Activated B cell treated with CpG ODN at 0.5 μM for 24 hours (primary cell): Measurements from ENCODE around the gene KHNYN. TPM values are rescaled to one million over a fixed set of nuclear protein-coding genes. Genes with fewer than 3 reads are reported as not detected.
A peak's percentile ranks its signal among the peaks of the same experiment; 100 is the strongest.

ENCODE experiments used
- ATAC-seq: fragments of 200-7000 bp; cut with Tn5 transposase; one replicate; pipeline ENCODE4 v1.10.0; 2021; ENCODE audit warnings: low read depth, mild to moderate bottlenecking, moderate library complexity
- CTCF ChIA-PET: fragments of 350-600 bp; sonication (Branson Sonifier 250); formaldehyde crosslinking; loops from one replicate; lab custom pipeline; 2021; ENCODE audit warnings: antibody characterized with exemption; lab: Charles Lee
- POLR2A ChIA-PET: fragments of 350-600 bp; sonication (Branson Sonifier 250); formaldehyde crosslinking; loops from one replicate; lab custom pipeline; 2021; ENCODE audit warnings: antibody characterized with exemption; lab: Charles Lee
- DNase-seq: peaks from one replicate; pipeline ENCODE4 v3.0.0; 2022
- H3K27ac Mint-ChIP-seq: one replicate; pipeline ENCODE4 v1.8.0; 2020; ENCODE audit warnings: mixed read lengths
- H3K27me3 Mint-ChIP-seq: one replicate; pipeline ENCODE4 v1.8.0; 2021; ENCODE audit warnings: mixed read lengths
- H3K36me3 Mint-ChIP-seq: one replicate; pipeline ENCODE4 v1.8.0; 2021; ENCODE audit warnings: low read depth, mixed read lengths
- H3K4me1 Mint-ChIP-seq: one replicate; pipeline ENCODE4 v1.8.0; 2021; ENCODE audit warnings: mixed read lengths
- H3K4me3 Mint-ChIP-seq: one replicate; pipeline ENCODE4 v1.8.0; 2020; ENCODE audit warnings: mild to moderate bottlenecking, mixed read lengths
- H3K9me3 Mint-ChIP-seq: one replicate; pipeline ENCODE4 v1.8.0; 2020; ENCODE audit warnings: mixed read lengths
- intact Hi-C: fragments of 100-400 bp; cut with micrococcal nuclease; formaldehyde crosslinking; loops from one replicate; pipeline ENCODE4 v1.15.1; 2024
- total RNA-seq: library from RNA; stranded (reverse); gene quantifications from 2 replicates; pipeline ENCODE4 v1.2.3, GENCODE V29; 2022
- TF ChIP-seq, protein P1 (sequence below): fragments of 200-600 bp; IDR thresholded peaks from one replicate; pipeline ENCODE4 v1.8.0; 2022; ENCODE audit warnings: antibody characterized with exemption, mild to moderate bottlenecking

Gene KHNYN
- total RNA-seq, 1 donor from 2014 or later, result 130 TPM

DNA sequence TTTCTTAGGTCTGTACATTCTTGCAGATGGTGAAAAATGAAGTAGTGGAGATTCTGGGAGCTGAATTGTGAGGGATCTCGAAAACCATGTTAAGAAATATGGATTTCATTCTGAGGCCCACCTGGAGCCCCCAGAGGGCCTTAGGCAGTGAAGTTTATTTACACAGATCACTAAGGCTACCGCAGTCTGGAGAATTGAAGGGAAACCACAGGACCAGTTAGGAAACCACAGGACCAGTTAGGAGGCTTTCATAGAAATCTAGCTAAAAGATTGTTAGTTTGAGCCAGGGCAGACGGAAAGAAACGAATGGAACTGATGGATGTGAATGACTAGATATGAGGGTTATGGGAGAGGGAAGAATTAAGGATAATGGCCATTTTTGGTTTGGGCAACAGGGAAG is 7.5 kb upstream of the KHNYN start:
- Mint-ChIP-seq H3K27ac (no peak overlapping the region), H3K36me3 (no peaks in the 10 kb centered on the region), H3K27me3 (peaks cover 14% of the 10 kb centered on the region), H3K4me3 (no peak overlapping the region), H3K4me1 (no peaks in the 10 kb centered on the region), H3K9me3 (no peaks in the 10 kb centered on the region)
- TF ChIP-seq, protein P1, sequence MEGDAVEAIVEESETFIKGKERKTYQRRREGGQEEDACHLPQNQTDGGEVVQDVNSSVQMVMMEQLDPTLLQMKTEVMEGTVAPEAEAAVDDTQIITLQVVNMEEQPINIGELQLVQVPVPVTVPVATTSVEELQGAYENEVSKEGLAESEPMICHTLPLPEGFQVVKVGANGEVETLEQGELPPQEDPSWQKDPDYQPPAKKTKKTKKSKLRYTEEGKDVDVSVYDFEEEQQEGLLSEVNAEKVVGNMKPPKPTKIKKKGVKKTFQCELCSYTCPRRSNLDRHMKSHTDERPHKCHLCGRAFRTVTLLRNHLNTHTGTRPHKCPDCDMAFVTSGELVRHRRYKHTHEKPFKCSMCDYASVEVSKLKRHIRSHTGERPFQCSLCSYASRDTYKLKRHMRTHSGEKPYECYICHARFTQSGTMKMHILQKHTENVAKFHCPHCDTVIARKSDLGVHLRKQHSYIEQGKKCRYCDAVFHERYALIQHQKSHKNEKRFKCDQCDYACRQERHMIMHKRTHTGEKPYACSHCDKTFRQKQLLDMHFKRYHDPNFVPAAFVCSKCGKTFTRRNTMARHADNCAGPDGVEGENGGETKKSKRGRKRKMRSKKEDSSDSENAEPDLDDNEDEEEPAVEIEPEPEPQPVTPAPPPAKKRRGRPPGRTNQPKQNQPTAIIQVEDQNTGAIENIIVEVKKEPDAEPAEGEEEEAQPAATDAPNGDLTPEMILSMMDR, result no peak
- intact Hi-C loops, result no loop called here
- ChIA-PET POLR2A (interaction anchor here (0.7 to 1.0 kb wide), 2 partner anchors 20 to 56 kb away, joined by 3 to 8 read pairs; no protein-coding TSS in a partner anchor), CTCF (interaction anchor here (1.9 kb wide), 1 partner anchor 9 kb away, joined by 6 read pairs; no protein-coding TSS in a partner anchor)
- ATAC-seq, result no peak
- DNase-seq, result no peak

- intact Hi-C loops, result no loop called here
- Mint-ChIP-seq H3K36me3 (no peaks in the 10 kb centered on the region), H3K4me3 (no peak overlapping the region), H3K4me1 (peaks cover 2% of the 10 kb centered on the region), H3K9me3 (no peaks in the 10 kb centered on the region), H3K27me3 (peaks cover 11% of the 10 kb centered on the region), H3K27ac (no peak overlapping the region)
- DNase-seq, result no peak
- TF ChIP-seq, protein P1, result no peak
- ATAC-seq, result no peak
- CTCF ChIA-PET, result interaction anchor here (1.3 to 1.9 kb wide), 2 partner anchors 9 to 57 kb away, joined by 3 to 6 read pairs; no protein-coding TSS in a partner anchor
- POLR2A ChIA-PET, result interaction anchor here (0.7 to 2.8 kb wide), 2 partner anchors 57 kb away, joined by 3 to 11 read pairs; no protein-coding TSS in a partner anchor
Observed at GRCh38 chr14:24422694-24423601, 6.8 kb upstream of the KHNYN start.

- ChIA-PET POLR2A (interaction anchor here (0.6 to 2.8 kb wide), 3 partner anchors 54 to 60 kb away, joined by 3 to 12 read pairs (median 11); no protein-coding TSS in a partner anchor), CTCF (interaction anchor here (1.1 to 2.3 kb wide), 3 partner anchors 17 to 92 kb away, joined by 3 to 11 read pairs (median 4); no protein-coding TSS in a partner anchor)
- ATAC-seq, result no peak
- DNase-seq, result no peak
- H3K9me3 Mint-ChIP-seq, result no peaks in the 10 kb centered on the region
- H3K36me3 Mint-ChIP-seq, result no peaks in the 10 kb centered on the region
- H3K27ac Mint-ChIP-seq, result no peak overlapping the region
- peaks cover 10% of the 10 kb centered on the region for H3K4me1 Mint-ChIP-seq
- TF ChIP-seq, protein P1, result no peak
- no peaks in the 10 kb centered on the region for H3K27me3 Mint-ChIP-seq
- no peak overlapping the region for H3K4me3 Mint-ChIP-seq
- intact Hi-C loops, result no loop called here
Observed at GRCh38 chr14:24425704-24426103, 4.0 kb upstream of the KHNYN start.

GRCh38 chr14:24426150-24426911 is 3.4 kb upstream of the KHNYN start:
- POLR2A ChIA-PET, result interaction anchor here (1.1 kb wide), 1 partner anchor 60 kb away, joined by 12 read pairs; no protein-coding TSS in a partner anchor
- ATAC-seq, result no peak
- DNase-seq, result no peak
- intact Hi-C loops, result no loop called here
- Mint-ChIP-seq H3K9me3 (no peaks in the 10 kb centered on the region), H3K4me1 (peaks cover 16% of the 10 kb centered on the region), H3K4me3 (no peak overlapping the region), H3K27me3 (no peaks in the 10 kb centered on the region), H3K36me3 (peaks cover 5% of the 10 kb centered on the region), H3K27ac (peak overlapping the region; percentile 8)
- TF ChIP-seq, protein P1, result no peak
- CTCF ChIA-PET, result interaction anchor here (1.5 to 2.3 kb wide), 2 partner anchors 11 to 19 kb away, joined by 4 to 9 read pairs; no protein-coding TSS in a partner anchor
